Upper lobe of right lung (tissue), 1 donor: ENCODE results near the gene HOXB9. TPM values are rescaled to one million over a fixed set of nuclear protein-coding genes. Genes with fewer than 3 reads are reported as not detected.

ENCODE experiments used
- ATAC-seq: fragments of 200-7000 bp; cut with Tn5 transposase; one replicate; pipeline ENCODE4 v1.9.1; 2020; ENCODE audit warnings: mild to moderate bottlenecking, moderate library complexity
- DNase-seq: peaks from one replicate; pipeline ENCODE4 v3.0.0-alpha.2; 2020
- H3K27ac ChIP-seq: fragments of 200-600 bp; one replicate; pipeline ENCODE4 v1.8.0; 2022
- H3K27me3 ChIP-seq: fragments of 200-600 bp; one replicate; pipeline ENCODE4 v1.8.0; 2022; ENCODE audit warnings: mild to moderate bottlenecking
- H3K36me3 ChIP-seq: fragments of 200-600 bp; one replicate; pipeline ENCODE4 v1.8.0; 2022
- H3K4me1 ChIP-seq: fragments of 200-600 bp; one replicate; pipeline ENCODE4 v1.8.0; 2022
- H3K4me3 ChIP-seq: fragments of 200-600 bp; one replicate; pipeline ENCODE4 v1.8.0; 2022; ENCODE audit warnings: mild to moderate bottlenecking
- H3K9me3 ChIP-seq: fragments of 200-600 bp; one replicate; pipeline ENCODE4 v1.8.0; 2022
- CTCF ChIP-seq: fragments of 200-600 bp; IDR thresholded peaks from one replicate; pipeline ENCODE4 v1.8.0; 2022; ENCODE audit warnings: antibody characterized with exemption
- intact Hi-C: fragments of 100-400 bp; cut with DNase I; formaldehyde crosslinking; loops from one replicate; pipeline ENCODE4 v1.11.0; 2022
- total RNA-seq: library from RNA; stranded (reverse); fragmentation: NEBNext Ultra II Directional; extraction: Animal tissue kit (Norgen Biotek cat#: 25700); gene quantifications from one replicate; pipeline ENCODE4 v1.2.1, GENCODE V29; 2021
- donor health status: DM: no; HTN: yes; CAD: no; lungs with severe emphysema.

The HOXB9 gene
- total RNA-seq, 1 donor from 2014 or later = not detected

GRCh38 chr17:48589060-48589830 is 36.9 kb downstream of the HOXB9 start:
- no peak for DNase-seq
- intact Hi-C loops = no loop called here
- Histone ChIP-seq H3K36me3 (no peaks in the 10 kb centered on the region), H3K4me3 (peak overlapping the region; percentile 55), H3K27me3 (peaks cover 64% of the 10 kb centered on the region), H3K4me1 (peaks cover 45% of the 10 kb centered on the region), H3K27ac (peak overlapping the region; percentile 85), H3K9me3 (no peaks in the 10 kb centered on the region)
- TF ChIP-seq CTCF = no peak
- no peak for ATAC-seq

- intact Hi-C loops = no loop called here
- peaks cover 41% of the 10 kb centered on the region for H3K4me1 ChIP-seq
- TF ChIP-seq CTCF = no peak
- no peak for DNase-seq
- ATAC-seq = no peak
- no peaks in the 10 kb centered on the region for H3K9me3 ChIP-seq
- peaks cover 67% of the 10 kb centered on the region for H3K27me3 ChIP-seq
- H3K27ac ChIP-seq = peak overlapping the region; percentile 85
- H3K4me3 ChIP-seq = peak overlapping the region; percentile 55
- H3K36me3 ChIP-seq = no peaks in the 10 kb centered on the region
These were observed 37.6 kb downstream of the HOXB9 start for GRCh38 chr17:48588528-48588927.

- peak overlapping the region; percentile 85 for H3K27ac ChIP-seq
- H3K27me3 ChIP-seq = peaks cover 67% of the 10 kb centered on the region
- peak; percentile 23 for DNase-seq
- H3K36me3 ChIP-seq = no peaks in the 10 kb centered on the region
- peak overlapping the region; percentile 55 for H3K4me3 ChIP-seq
- no peak for ATAC-seq
- peaks cover 37% of the 10 kb centered on the region for H3K4me1 ChIP-seq
- intact Hi-C loops = no loop called here
- no peak for TF ChIP-seq CTCF
- H3K9me3 ChIP-seq = no peaks in the 10 kb centered on the region
These were observed 38.1 kb downstream of the HOXB9 start for GRCh38 chr17:48588074-48588415.

GRCh38 chr17:48587276-48588073 is 38.7 kb downstream of the HOXB9 start:
- DNase-seq (peak; percentile 25), ATAC-seq (no peak)
- H3K9me3 ChIP-seq = no peaks in the 10 kb centered on the region
- no peak for TF ChIP-seq CTCF
- no peaks in the 10 kb centered on the region for H3K36me3 ChIP-seq
- H3K4me1 ChIP-seq = peaks cover 32% of the 10 kb centered on the region
- intact Hi-C loops = no loop called here
- H3K27ac ChIP-seq = peak overlapping the region; percentile 85
- H3K27me3 ChIP-seq = peaks cover 67% of the 10 kb centered on the region
- peak overlapping the region; percentile 55 for H3K4me3 ChIP-seq

- Histone ChIP-seq H3K4me1 (peaks cover 29% of the 10 kb centered on the region), H3K4me3 (peak overlapping the region; percentile 55), H3K36me3 (no peaks in the 10 kb centered on the region), H3K9me3 (no peaks in the 10 kb centered on the region), H3K27me3 (peaks cover 67% of the 10 kb centered on the region), H3K27ac (peak overlapping the region; percentile 85)
- TF ChIP-seq CTCF = no peak
- ATAC-seq (no peak), DNase-seq (no peak)
- intact Hi-C loops = no loop called here
These were observed 39.6 kb downstream of the HOXB9 start for GRCh38 chr17:48586355-48587258.
